GM20000 (cell line): Measurements from ENCODE around the gene OR2V2.

Experiments used
- DNase-seq: peaks from one replicate; pipeline ENCODE4 v3.0.0; 2012; ENCODE audit warnings: low spot score
- TF ChIP-seq, protein P1 (sequence below): IDR thresholded peaks from 2 replicates; pipeline ENCODE4 v1.5.1; 2012; ENCODE audit warnings: mild to moderate bottlenecking, control low read depth; ENCODE audit errors: extremely low read depth, missing control alignments

OR2V2 gene

DNA sequence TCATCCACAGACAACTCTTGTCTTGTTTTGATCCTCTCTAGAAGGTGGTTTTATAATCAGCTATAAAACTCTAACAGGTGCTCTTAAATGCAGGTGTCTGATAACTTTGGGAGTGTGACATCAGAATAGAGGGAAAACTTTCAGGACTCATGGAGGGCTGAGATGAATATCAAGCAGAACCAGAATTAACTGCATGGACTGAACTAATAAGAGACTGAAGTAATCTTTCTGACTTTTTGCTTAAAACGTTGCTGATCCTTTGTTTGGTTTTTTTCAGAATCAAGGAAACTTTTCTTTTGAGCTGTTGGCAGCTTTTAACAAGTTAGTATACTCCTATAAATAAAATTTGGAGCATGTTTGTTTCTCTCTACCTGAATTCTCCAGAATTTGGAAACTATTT is 2.3 kb upstream of the OR2V2 start:
- DNase-seq, result no peak
- TF ChIP-seq, protein P1, sequence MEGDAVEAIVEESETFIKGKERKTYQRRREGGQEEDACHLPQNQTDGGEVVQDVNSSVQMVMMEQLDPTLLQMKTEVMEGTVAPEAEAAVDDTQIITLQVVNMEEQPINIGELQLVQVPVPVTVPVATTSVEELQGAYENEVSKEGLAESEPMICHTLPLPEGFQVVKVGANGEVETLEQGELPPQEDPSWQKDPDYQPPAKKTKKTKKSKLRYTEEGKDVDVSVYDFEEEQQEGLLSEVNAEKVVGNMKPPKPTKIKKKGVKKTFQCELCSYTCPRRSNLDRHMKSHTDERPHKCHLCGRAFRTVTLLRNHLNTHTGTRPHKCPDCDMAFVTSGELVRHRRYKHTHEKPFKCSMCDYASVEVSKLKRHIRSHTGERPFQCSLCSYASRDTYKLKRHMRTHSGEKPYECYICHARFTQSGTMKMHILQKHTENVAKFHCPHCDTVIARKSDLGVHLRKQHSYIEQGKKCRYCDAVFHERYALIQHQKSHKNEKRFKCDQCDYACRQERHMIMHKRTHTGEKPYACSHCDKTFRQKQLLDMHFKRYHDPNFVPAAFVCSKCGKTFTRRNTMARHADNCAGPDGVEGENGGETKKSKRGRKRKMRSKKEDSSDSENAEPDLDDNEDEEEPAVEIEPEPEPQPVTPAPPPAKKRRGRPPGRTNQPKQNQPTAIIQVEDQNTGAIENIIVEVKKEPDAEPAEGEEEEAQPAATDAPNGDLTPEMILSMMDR, result no peak

DNA sequence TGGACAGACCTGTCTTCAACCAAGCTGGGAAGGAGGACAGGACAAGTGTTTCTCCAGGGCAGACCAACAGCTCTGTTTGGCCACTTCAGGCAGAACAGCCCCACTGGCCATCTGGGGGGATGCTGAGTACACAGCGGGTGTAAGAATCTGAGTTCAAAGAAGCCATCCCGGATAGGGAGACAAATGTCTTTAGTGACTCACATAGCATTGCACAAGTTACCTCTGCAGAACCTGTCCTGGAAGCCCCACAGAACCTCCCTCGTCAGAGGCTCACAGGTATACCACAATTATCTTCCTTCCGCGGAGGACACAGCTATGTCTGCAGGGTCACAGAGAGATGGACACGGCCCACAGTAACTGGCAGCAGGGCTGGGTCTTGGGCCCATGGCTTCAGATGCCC is 2.0 kb downstream of the OR2V2 start:
- TF ChIP-seq, protein P1, result no peak
- DNase-seq, result no peak

DNA sequence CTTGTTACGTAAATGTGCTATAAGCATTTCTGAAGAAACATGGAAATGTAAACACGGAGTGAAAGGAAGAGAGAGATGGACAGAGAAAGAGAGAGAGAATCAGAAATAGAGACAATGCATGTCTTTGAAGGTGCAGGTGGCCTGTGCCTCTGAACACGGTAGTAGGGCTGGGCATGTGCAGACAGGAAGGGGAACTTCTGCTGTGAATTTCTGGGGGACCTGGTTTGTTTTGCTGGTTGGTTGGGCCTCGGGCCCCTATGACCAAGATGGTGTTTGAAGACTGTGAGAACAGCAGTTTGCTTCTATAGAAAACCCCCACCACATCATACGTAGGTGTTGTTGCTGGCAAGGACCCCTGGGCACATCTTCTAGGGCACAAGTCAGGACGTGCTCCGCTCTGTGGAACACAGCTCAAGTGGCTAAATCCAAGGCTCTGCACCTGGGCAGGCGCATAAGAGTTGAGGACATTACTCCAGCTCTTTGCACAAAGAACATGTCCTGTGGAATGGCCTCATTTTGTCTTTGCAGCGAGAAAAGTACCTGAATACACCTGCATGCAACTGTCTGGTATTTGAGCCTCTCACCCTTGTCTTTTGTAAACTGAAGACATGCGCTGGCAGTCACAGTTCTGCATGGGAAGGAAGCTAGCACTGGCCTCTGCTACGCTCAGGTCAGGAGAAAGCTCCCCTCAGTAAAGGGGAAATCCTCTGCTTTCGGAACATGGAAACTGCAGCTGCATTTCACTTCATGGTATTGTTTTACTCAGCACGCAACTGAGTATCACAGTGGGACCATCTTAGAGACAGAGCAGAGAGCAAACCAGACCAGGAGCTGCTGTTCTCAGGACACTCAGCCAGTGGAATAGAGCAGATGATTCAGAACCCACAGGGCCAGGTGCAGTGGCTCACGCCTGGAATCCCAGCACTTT is 2.7 kb downstream of the OR2V2 start:
- TF ChIP-seq, protein P1, result no peak
- no peak for DNase-seq

DNA sequence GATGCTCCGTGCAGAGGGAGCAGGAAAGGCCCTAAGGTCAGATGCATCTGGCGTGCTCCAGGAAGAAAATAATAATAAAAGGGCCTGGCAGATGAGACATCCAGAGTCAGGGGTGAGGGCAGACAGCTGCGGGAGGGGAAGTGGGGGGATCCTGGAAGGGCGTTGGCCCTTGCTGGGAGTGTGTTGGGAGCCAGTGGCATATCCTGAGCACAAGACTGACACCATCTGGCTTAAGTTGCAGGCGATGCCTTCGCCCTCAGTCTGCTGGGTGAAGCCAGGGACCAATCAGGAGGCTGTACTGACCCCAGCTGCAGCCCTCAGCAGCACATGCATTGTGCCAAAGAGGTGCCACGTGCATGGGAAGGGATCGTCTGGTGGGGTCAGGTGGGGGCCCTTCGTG is 3.8 kb downstream of the OR2V2 start:
- no peak for DNase-seq
- TF ChIP-seq, protein P1, result no peak

DNA sequence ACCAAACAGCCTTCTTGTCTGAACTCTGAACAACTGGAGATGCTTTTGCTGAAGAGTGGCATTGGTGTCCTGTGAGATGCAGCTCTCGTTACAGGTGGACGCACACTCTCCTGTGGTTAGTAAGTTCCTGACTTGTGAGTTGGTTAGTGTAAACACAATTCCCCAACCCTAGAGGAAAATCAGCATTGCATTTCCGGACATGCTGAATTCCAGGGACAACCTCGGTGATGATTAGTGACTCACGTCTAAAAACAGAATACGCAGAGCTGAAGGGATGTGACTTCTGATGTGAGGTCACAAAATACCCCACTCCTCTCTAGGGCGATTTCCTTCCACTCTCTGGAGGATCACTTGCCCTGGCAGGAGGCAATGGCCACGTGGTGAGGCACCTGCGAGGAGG is 5.0 kb downstream of the OR2V2 start:
- TF ChIP-seq, protein P1, result no peak
- DNase-seq, result no peak

DNA sequence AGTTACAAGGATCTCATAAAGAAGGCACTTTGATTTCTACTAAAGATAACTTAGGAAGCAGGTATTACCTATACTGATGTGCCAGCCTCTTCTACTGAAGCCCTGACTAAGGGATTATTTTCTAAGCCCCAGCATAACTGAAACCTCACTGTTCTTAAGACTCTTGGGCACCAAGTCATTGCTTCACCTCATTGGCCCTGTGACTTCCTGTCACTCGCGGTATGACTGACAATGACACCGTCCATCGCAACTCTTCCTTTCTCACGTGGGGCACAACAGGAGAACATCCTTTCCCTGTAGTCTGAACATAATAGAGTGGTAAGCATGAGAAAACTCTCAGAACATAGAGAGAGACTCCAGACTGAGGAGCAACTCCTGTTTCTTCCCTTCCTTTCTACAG is 6.4 kb downstream of the OR2V2 start:
- TF ChIP-seq, protein P1, result no peak
- DNase-seq, result no peak

DNA sequence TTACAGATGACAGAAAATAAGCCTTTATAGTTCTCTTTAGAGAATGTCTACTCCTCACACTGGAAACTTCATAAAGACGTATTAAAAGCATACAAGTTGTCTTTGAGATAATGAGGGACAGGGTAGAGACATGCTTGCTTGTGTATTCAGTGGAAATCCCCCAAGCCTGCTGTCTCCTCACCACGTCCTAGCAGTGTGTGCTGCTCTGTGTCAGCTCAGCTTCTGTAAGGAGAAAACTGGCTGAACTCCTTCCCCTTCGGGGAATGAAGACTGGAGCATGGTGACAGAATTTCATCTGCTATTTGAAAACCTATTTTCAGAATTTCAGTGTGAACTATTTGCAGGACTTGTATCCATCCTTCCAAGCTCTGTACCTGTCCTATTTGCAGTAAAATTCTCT is 9.4 kb downstream of the OR2V2 start:
- TF ChIP-seq, protein P1, result no peak
- no peak for DNase-seq
